Tibial nerve (tissue), 4 donors: ENCODE data around the gene MRPL4. TPM values are rescaled to one million over a fixed set of nuclear protein-coding genes. Genes with fewer than 3 reads are reported as not detected.

Source experiments
- DNase-seq, 2 donors: peaks; one replicate each; pipeline ENCODE4 v3.0.0-alpha.2; 2019; ENCODE audit warnings: low spot score in 2 of 2
- H3K27ac ChIP-seq, 4 donors: fragments of 200-600 bp; sonication (generic) in 3 of 4; one replicate each; pipeline ENCODE4 v1.5.1; 2017 to 2019; ENCODE audit warnings: mild to moderate bottlenecking in 1 of 4
- H3K27me3 ChIP-seq, 2 donors: fragments of 200-600 bp; sonication (generic) in 1 of 2; one replicate each; pipeline versions ENCODE4 v1.5.1 to v1.6.0; 2017 to 2019
- H3K36me3 ChIP-seq, 3 donors: fragments of 200-600 bp; sonication (generic); one replicate each; pipeline ENCODE4 v1.5.1; 2018 to 2019
- H3K4me1 ChIP-seq, 4 donors: fragments of 200-600 bp; sonication (generic) in 3 of 4; one replicate each; pipeline ENCODE4 v1.5.1; 2017 to 2019
- H3K4me3 ChIP-seq, 4 donors: fragments of 200-600 bp; sonication (generic) in 3 of 4; one replicate each; pipeline ENCODE4 v1.5.1; 2017 to 2019; ENCODE audit warnings: mild to moderate bottlenecking in 1 of 4, moderate library complexity in 1 of 4
- H3K9me3 ChIP-seq, 4 donors: fragments of 200-600 bp; sonication (generic) in 3 of 4; one replicate each; pipeline ENCODE4 v1.5.1; 2017 to 2019
- CTCF ChIP-seq, 5 experiments: fragments of 200-600 bp in 3 of 5; fragments of 450-650 bp in 2 of 5; sonication (generic) in 3 of 5; IDR thresholded peaks; one replicate each; pipeline ENCODE4 v1.5.1; 2016 to 2019; ENCODE audit warnings: antibody characterized with exemption in 5 of 5, mild to moderate bottlenecking in 3 of 5, moderate library complexity in 2 of 5
- EP300 ChIP-seq, 2 donors: sonication (generic); formaldehyde crosslinking; IDR thresholded peaks; one replicate each; pipeline ENCODE4 v1.6.1; 2017; ENCODE audit warnings: antibody characterized with exemption in 2 of 2, mild to moderate bottlenecking in 1 of 2
- POLR2A ChIP-seq, 2 donors: fragments of 450-650 bp; IDR thresholded peaks; one replicate each; pipeline ENCODE4 v1.6.1; 2017; ENCODE audit warnings: antibody characterized with exemption in 2 of 2, mild to moderate bottlenecking in 2 of 2, moderate library complexity in 2 of 2
- WGBS, 2 donors: methylation state at CpG; one replicate each; pipeline ENCODE4 v1.1.5; 2018; 5-methylcytosine and 5-hydroxymethylcytosine counted together
- total RNA-seq, 4 donors: library from RNA; depleted of rRNA; stranded (reverse); fragments of >200 nt; gene quantifications; one replicate each; pipeline ENCODE4 v1.1.0, GENCODE V29; 2016

The MRPL4 gene
- total RNA-seq = 10 to 100 TPM; 37.9 to 83.1 (median 47.8) TPM

GRCh38 chr19:10251792-10252694 lies at the start of gene MRPL4:
Gene MRPL4, plus strand, starts transcription at chr19:10252214. Its CDS starts 40 bp downstream, at chr19:10252254.
- Histone ChIP-seq H3K4me1 (peaks cover 0 to 35% (median 8%) of the 10 kb centered on the region in 4 donors), H3K9me3 (no peaks in the 10 kb centered on the region), H3K27me3 (no peaks in the 10 kb centered on the region), H3K36me3 (peaks cover 2 to 34% (median 12%) of the 10 kb centered on the region in 3 donors), H3K27ac (peak within 1 kb of the TSS; percentile 66 to 89 (median 86)), H3K4me3 (peak within 1 kb of the TSS; percentile 73 to 95 (median 84))
- peak; percentile 94 to 96 for DNase-seq
- 1% methylated on average over 45 to 50 of the region's 77 CpGs for WGBS, 2 donors
- TF ChIP-seq CTCF (IDR thresholded peaks at IDR 0.05) (peak in 2 of 5 experiments; percentile 52 to 54), POLR2A (IDR thresholded peaks at IDR 0.05) (peak in 1 of 2 donors; percentile 53), EP300 (IDR thresholded peaks at IDR 0.05) (peak; percentile 20 to 95)

DNA sequence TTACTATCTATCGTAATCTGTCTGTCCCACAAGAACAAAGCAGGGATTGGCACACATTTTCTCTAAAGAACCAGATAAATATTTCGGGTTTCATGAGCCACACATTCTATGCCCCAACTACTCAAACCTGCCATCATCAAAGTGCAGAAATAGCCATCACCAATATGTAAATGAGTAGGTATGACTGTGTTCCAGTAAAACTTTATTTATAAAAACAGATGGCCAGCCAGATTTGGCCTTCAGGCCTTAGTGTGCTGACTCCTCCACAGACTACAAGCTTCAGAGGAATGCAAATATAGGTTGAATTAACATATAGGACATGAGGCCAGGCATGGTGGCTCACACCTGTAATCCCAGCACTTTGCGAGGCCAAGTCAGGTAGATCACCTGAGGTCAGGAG lies 48.3 kb upstream of the MRPL4 start:
- Histone ChIP-seq H3K36me3 (peaks cover 0 to 3% (median 0%) of the 10 kb centered on the region in 3 donors), H3K4me1 (peaks cover 0 to 12% (median 4%) of the 10 kb centered on the region in 4 donors), H3K27ac (no peak overlapping the region), H3K4me3 (no peak overlapping the region), H3K9me3 (no peaks in the 10 kb centered on the region), H3K27me3 (no peaks in the 10 kb centered on the region)
- TF ChIP-seq EP300 (IDR thresholded peaks at IDR 0.05) (no peak), CTCF (IDR thresholded peaks at IDR 0.05) (no peak), POLR2A (IDR thresholded peaks at IDR 0.05) (no peak)
- DNase-seq = no peak
- 91 to 98% methylated on average over 3 of the region's 3 CpGs for WGBS, 2 donors

GRCh38 chr19:10205636-10206035 lies 46.4 kb upstream of the MRPL4 start:
- TF ChIP-seq EP300 (IDR thresholded peaks at IDR 0.05) (no peak), CTCF (IDR thresholded peaks at IDR 0.05) (no peak), POLR2A (IDR thresholded peaks at IDR 0.05) (no peak)
- Histone ChIP-seq H3K27me3 (no peaks in the 10 kb centered on the region), H3K27ac (no peak overlapping the region), H3K4me1 (no peaks in the 10 kb centered on the region), H3K9me3 (no peaks in the 10 kb centered on the region), H3K36me3 (peaks cover 0 to 3% (median 0%) of the 10 kb centered on the region in 3 donors), H3K4me3 (no peak overlapping the region)
- 86 to 95% methylated on average over 4 of the region's 4 CpGs for WGBS, 2 donors
- DNase-seq = no peak

- Histone ChIP-seq H3K27ac (no peak overlapping the region), H3K27me3 (no peaks in the 10 kb centered on the region), H3K9me3 (no peaks in the 10 kb centered on the region), H3K4me1 (no peaks in the 10 kb centered on the region), H3K36me3 (peaks cover 0 to 3% (median 0%) of the 10 kb centered on the region in 3 donors), H3K4me3 (no peak overlapping the region)
- no peak for DNase-seq
- WGBS, 2 donors = 82 to 87% methylated on average over 10 of the region's 10 CpGs
- TF ChIP-seq EP300 (IDR thresholded peaks at IDR 0.05) (no peak), POLR2A (IDR thresholded peaks at IDR 0.05) (no peak), CTCF (IDR thresholded peaks at IDR 0.05) (no peak)
These were observed 45.7 kb upstream of the MRPL4 start for GRCh38 chr19:10206226-10206885.

DNA sequence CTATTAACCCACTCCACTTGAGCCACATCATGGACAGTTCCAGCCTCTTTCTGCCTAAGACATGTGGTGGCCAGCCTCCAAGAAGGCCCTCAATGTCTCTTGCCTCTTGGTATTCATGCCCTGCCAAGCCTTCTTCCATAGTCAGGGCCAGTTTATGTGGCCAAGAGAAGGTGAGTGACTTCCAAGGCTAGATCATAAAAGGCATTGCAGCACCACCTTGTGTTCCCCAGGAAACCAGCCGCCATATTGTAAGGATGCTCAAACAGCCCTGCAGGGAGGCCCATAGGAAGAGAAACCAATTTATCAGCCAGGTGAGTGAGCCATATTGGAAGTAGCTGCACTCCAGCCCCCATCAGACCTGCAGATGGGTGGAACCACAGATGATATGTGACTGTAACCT lies 45.0 kb upstream of the MRPL4 start:
- no peak for DNase-seq
- TF ChIP-seq EP300 (IDR thresholded peaks at IDR 0.05) = no peak
- no peak for TF ChIP-seq POLR2A (IDR thresholded peaks at IDR 0.05)
- TF ChIP-seq CTCF (IDR thresholded peaks at IDR 0.05) = no peak
- Histone ChIP-seq H3K36me3 (peaks cover 0 to 3% (median 0%) of the 10 kb centered on the region in 3 donors), H3K4me1 (no peaks in the 10 kb centered on the region), H3K27ac (no peak overlapping the region), H3K27me3 (no peaks in the 10 kb centered on the region), H3K4me3 (no peak overlapping the region), H3K9me3 (no peaks in the 10 kb centered on the region)
- 100% methylated on average over 1 of the region's 1 CpG for WGBS, 2 donors
